Left kidney (tissue), 2 donors: ENCODE measurements around the gene SLC48A1. TPM values are rescaled to one million over a fixed set of nuclear protein-coding genes. Genes with fewer than 3 reads are reported as not detected.

Experiments
- DNase-seq: peaks from one replicate; pipeline ENCODE4 v3.0.0-alpha.2; 2013
- polyA plus RNA-seq: library from polyadenylated mRNA; unstranded; fragments of 120-200 nt; gene quantifications from one replicate; pipeline ENCODE4 v1.2.1, GENCODE V29; 2013; ENCODE audit not compliant: insufficient read length

The SLC48A1 gene
- polyA plus RNA-seq, 1 donor, result 57.5 TPM

- no peak for DNase-seq
These were observed 50.5 kb downstream of the SLC48A1 start for GRCh38 chr12:47823422-47824086.

- no peak for DNase-seq
These were observed 51.2 kb downstream of the SLC48A1 start for GRCh38 chr12:47824198-47824597.

- no peak for DNase-seq
These were observed 51.6 kb downstream of the SLC48A1 start for GRCh38 chr12:47824635-47825034.

- no peak for DNase-seq
These were observed 52.2 kb downstream of the SLC48A1 start for GRCh38 chr12:47825173-47825639.

GRCh38 chr12:47828008-47828975, 55.3 kb downstream of the SLC48A1 start:
- no peak for DNase-seq

- DNase-seq, result peak; percentile 74
These were observed 56.0 kb downstream of the SLC48A1 start for GRCh38 chr12:47828976-47829482.

GRCh38 chr12:47829584-47829983, 56.5 kb downstream of the SLC48A1 start:
- no peak for DNase-seq

Other genes starting within 250 kb of the SLC48A1 start
- gene RPAP3, start 67.2 kb upstream of the SLC48A1 start, polyA plus RNA-seq, result 54.1 TPM
- 0.40 TPM for gene ENDOU, start 47.7 kb upstream of the SLC48A1 start, polyA plus RNA-seq
- 61.2 TPM for gene RAPGEF3, start 14.4 kb upstream of the SLC48A1 start, polyA plus RNA-seq
- gene HDAC7, start 46.7 kb downstream of the SLC48A1 start, polyA plus RNA-seq, result 80.9 TPM
- 3.1 TPM for gene VDR, start 131.8 kb downstream of the SLC48A1 start, polyA plus RNA-seq
- 134 TPM for gene TMEM106C, start 190.4 kb downstream of the SLC48A1 start, polyA plus RNA-seq
- gene COL2A1, start 231.2 kb downstream of the SLC48A1 start, polyA plus RNA-seq, result 50.3 TPM